ENCODE measurements around the gene CHST2. TPM values are rescaled to one million over a fixed set of nuclear protein-coding genes. Genes with fewer than 3 reads are reported as not detected.

CHST2 gene
- 3.4 and 4.8 TPM in 2 replicates for total RNA-seq

GRCh38 chr3:143119009-143119914 is at the start of gene CHST2:
CHST2 (plus strand) TSS chr3:143119771; CDS start chr3:143120817, 1,046 bp downstream.

Other genes starting within 250 kb of the CHST2 start
- gene PCOLCE2, start 230.7 kb upstream of the CHST2 start, total RNA-seq = 0.49 and 0.50 TPM in 2 replicates
- not detected in 2 replicates for gene PAQR9, start 156.1 kb upstream of the CHST2 start, total RNA-seq
- 24.1 and 54.1 TPM in 2 replicates for gene U2SURP, start 118.2 kb upstream of the CHST2 start, total RNA-seq